Peyer's patch (tissue), 4 donors: ENCODE data around the gene TAS2R8.

Source experiments
- CTCF ChIP-seq, 6 experiments: fragments of 450-650 bp in 4 of 6; fragments of 200-600 bp in 2 of 6; sonication (generic) in 1 of 6; IDR thresholded peaks; one replicate each; pipeline ENCODE4 v1.5.1; 2017 to 2019; ENCODE audit warnings: antibody characterized with exemption in 6 of 6, mild to moderate bottlenecking in 3 of 6, moderate library complexity in 1 of 6
- POLR2A ChIP-seq, 2 donors: fragments of 450-650 bp; IDR thresholded peaks; one replicate each; pipeline ENCODE4 v1.5.1; 2017; ENCODE audit warnings: antibody characterized with exemption in 2 of 2, mild to moderate bottlenecking in 2 of 2, moderate library complexity in 2 of 2

- TF ChIP-seq POLR2A (IDR thresholded peaks at IDR 0.05) (no peak), CTCF (IDR thresholded peaks at IDR 0.05) (no peak)
Observed at GRCh38 chr12:10779103-10779502, 28.0 kb downstream of the TAS2R8 start.
